ENCODE measurements around the gene EDAR.

Gene EDAR

DNA sequence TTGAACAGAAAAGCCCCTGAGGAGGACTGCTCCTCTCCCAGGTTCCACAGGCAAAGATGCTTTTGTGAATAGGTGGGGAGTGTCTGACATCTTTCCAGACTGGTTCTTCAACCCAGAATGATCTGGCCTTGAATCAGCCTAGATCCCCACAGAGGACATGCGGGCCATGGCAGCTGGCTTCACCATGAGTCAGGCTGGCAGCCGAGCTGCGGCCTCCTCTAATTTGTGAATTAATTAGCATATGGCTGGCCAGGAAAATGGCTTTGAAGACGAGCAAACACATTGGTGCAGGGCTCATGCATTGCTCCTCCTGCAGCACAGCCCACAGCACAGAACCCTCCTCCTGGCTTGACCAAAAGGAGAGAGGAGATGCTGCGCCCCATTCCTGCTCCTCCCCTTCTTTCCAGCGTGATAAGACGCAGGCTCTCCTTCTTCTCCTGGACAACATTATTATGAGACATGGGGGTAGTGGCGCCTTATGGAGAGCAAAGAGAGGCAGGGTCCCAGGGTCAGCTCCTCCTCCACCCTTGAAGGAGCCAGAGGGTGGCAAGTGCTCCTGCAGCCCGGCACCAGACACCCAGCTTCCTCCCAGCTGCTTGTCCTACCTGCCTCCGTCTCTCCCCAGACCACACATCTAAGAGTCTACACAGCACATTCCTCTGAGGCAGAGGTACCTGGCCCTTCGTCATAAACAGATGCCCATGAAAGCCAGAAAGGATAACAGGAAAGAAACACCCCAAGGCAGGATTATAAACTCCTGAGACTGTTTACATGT is 66.7 kb downstream of the EDAR start:
- in situ Hi-C loops (cut with MboI; ENCODE audit: low pct_unique_long_range_greater_than_20kb, low sequenced_read_pairs, unreplicated experiment) = no loop called here
- no peak for TF ChIP-seq CTCF (IDR thresholded peaks at IDR 0.05; ENCODE audit: extremely low read depth, insufficient read depth, missing control alignments)
- DNase-seq (ENCODE audit: low spot score) = no peak

DNA sequence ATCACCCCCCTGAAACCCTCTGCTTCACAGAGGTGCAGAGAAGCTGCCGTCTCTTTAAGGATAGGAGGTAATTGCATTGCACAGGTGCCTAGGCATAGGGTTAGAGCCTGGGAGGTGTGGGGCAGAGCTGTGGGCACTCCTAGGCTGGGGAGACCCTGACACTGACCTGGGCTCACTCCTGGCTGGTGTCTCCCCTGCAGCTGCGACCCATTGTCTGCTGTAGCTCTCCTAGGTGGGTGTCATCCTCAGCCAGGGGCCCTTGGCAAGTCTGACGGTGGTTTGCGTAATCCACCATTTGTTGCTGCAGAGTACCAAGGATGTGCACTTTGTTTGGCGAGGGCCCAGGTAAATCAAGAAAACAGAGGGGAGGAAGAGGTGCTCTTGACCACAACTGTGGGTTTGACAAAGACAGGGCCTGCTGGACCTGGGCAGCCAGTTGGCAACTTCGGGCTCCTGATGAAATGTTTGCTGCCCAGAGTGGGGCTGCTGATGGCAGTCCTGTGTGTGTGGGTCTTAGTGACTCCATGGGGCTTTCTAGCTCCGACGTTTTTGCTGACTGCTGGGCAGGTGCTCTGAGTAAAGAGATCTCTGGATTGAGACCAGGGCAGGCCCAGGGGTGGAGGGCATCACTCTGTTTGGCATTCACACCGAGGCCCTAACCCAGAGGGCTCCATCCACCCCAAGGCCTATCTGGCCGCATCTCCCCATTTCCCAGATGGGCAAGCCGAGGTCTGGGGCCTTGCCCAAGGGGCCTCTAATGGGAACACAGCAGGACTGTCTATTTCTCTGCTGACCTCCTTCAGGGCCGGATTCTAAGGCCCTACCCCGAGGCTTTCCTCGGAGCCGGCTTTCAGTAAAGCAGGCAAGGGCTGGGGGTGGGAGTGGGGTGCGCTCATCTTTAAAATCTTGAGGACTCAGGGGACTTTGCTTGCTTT is 67.7 kb downstream of the EDAR start:
- TF ChIP-seq CTCF (IDR thresholded peaks at IDR 0.05; ENCODE audit: extremely low read depth, insufficient read depth, missing control alignments) = no peak
- in situ Hi-C loops (cut with MboI; ENCODE audit: low pct_unique_long_range_greater_than_20kb, low sequenced_read_pairs, unreplicated experiment) = no loop called here
- no peak for DNase-seq (ENCODE audit: low spot score)

DNA sequence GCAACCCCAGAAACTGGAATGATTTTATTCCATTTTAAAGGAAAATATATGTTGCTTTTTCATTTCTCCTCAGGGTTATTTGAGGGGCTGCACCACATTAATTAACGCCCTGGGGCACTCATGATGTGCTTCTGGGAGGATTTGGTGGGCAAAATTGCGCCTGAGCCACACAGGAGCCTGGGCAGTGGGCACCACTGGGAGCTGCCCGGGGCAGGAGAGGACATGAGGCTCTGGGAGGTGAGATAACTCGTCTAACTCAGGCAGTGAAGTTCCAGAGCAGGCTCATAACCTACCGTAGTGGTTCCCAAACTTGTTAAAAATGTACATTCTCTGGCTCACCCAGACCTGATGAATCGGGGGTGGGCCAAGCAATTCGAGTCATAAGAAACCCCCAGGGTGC is 68.3 kb downstream of the EDAR start:
- in situ Hi-C loops (cut with MboI; ENCODE audit: low pct_unique_long_range_greater_than_20kb, low sequenced_read_pairs, unreplicated experiment) = no loop called here
- no peak for TF ChIP-seq CTCF (IDR thresholded peaks at IDR 0.05; ENCODE audit: extremely low read depth, insufficient read depth, missing control alignments)
- no peak for DNase-seq (ENCODE audit: low spot score)

GRCh38 chr2:108919571-108920373 is 69.2 kb downstream of the EDAR start:
- in situ Hi-C loops (cut with MboI; ENCODE audit: low pct_unique_long_range_greater_than_20kb, low sequenced_read_pairs, unreplicated experiment) = no loop called here
- no peak for TF ChIP-seq CTCF (IDR thresholded peaks at IDR 0.05; ENCODE audit: extremely low read depth, insufficient read depth, missing control alignments)
- DNase-seq (ENCODE audit: low spot score) = no peak

GRCh38 chr2:108918941-108919341 is 70.1 kb downstream of the EDAR start:
- no peak for TF ChIP-seq CTCF (IDR thresholded peaks at IDR 0.05; ENCODE audit: extremely low read depth, insufficient read depth, missing control alignments)
- no peak for DNase-seq (ENCODE audit: low spot score)
- in situ Hi-C loops (cut with MboI; ENCODE audit: low pct_unique_long_range_greater_than_20kb, low sequenced_read_pairs, unreplicated experiment) = no loop called here
